GM12801 (cell line): Measurements from ENCODE around the gene COMMD2.

ENCODE experiments used
- CTCF ChIP-seq: IDR thresholded peaks from one replicate; pipeline ENCODE4 v1.5.1; 2011; ENCODE audit warnings: control low read depth; ENCODE audit not compliant: insufficient read length; ENCODE audit errors: extremely low read depth

The COMMD2 gene

GRCh38 chr3:149772861-149773260, 20.6 kb upstream of the COMMD2 start:
- TF ChIP-seq CTCF = no peak

- TF ChIP-seq CTCF = no peak
These were observed 19.5 kb upstream of the COMMD2 start for GRCh38 chr3:149771652-149772271.

GRCh38 chr3:149770246-149770645, 18.0 kb upstream of the COMMD2 start:
- TF ChIP-seq CTCF = no peak

- no peak for TF ChIP-seq CTCF
These were observed 16.4 kb upstream of the COMMD2 start for GRCh38 chr3:149768704-149769103.

- TF ChIP-seq CTCF = no peak
These were observed 15.4 kb upstream of the COMMD2 start for GRCh38 chr3:149767720-149768119.

- TF ChIP-seq CTCF = no peak
These were observed 13.6 kb upstream of the COMMD2 start for GRCh38 chr3:149765762-149766334.

GRCh38 chr3:149764302-149764701, 12.0 kb upstream of the COMMD2 start:
- no peak for TF ChIP-seq CTCF
